Osteoblast (primary cell): ENCODE measurements around the gene FOXI2. TPM values are rescaled to one million over a fixed set of nuclear protein-coding genes. Genes with fewer than 3 reads are reported as not detected.

ENCODE experiments used
- DNase-seq: peaks from one replicate; pipeline ENCODE4 v3.0.0; 2011; ENCODE audit warnings: low spot score, mixed read lengths; ENCODE audit not compliant: insufficient read length; ENCODE audit errors: missing footprints
- H2AFZ ChIP-seq: 2 replicates; pipeline ENCODE4 v1.6.0; 2011; ENCODE audit warnings: mild to moderate bottlenecking, low read length
- H3K27ac ChIP-seq: 2 replicates; pipeline ENCODE4 v1.5.1; 2011; ENCODE audit warnings: mild to moderate bottlenecking, low read depth, low read length, moderate library complexity
- H3K27me3 ChIP-seq: 2 replicates; pipeline ENCODE4 v1.6.0; 2012; ENCODE audit warnings: mild to moderate bottlenecking, control low read depth, inconsistent platforms, low read length, moderate library complexity; ENCODE audit not compliant: insufficient read depth
- H3K36me3 ChIP-seq: 2 replicates; pipeline ENCODE4 v1.5.1; 2011; ENCODE audit warnings: mild to moderate bottlenecking, low read length, control low read depth, moderate library complexity; ENCODE audit not compliant: insufficient read depth
- H3K4me1 ChIP-seq: 2 replicates; pipeline ENCODE4 v1.5.1; 2011; ENCODE audit warnings: mild to moderate bottlenecking, low read length, control low read depth, moderate library complexity; ENCODE audit not compliant: insufficient read depth
- H3K4me2 ChIP-seq: 2 replicates; pipeline ENCODE4 v1.6.0; 2011; ENCODE audit warnings: mild to moderate bottlenecking, low read length; ENCODE audit not compliant: insufficient read depth
- H3K4me3 ChIP-seq: fragments of 200-600 bp; sonication (generic); 3 replicates; pipeline ENCODE4 v1.5.1; 2012; ENCODE audit warnings: mild to moderate bottlenecking, low read length, inconsistent platforms; ENCODE audit not compliant: insufficient read depth
- H3K79me2 ChIP-seq: 2 replicates; pipeline ENCODE4 v1.6.0; 2012; ENCODE audit warnings: mild to moderate bottlenecking, low read length, control low read depth, inconsistent platforms; ENCODE audit not compliant: insufficient read depth
- H3K9me3 ChIP-seq: 2 replicates; pipeline ENCODE4 v1.5.1; 2011; ENCODE audit warnings: low read depth, low read length, control low read depth
- H4K20me1 ChIP-seq: 2 replicates; pipeline ENCODE4 v1.6.0; 2012; ENCODE audit warnings: mild to moderate bottlenecking, low read length, control low read depth; ENCODE audit not compliant: insufficient read depth
- total RNA-seq: library from RNA; depleted of rRNA; stranded (reverse); fragments of >200 nt; gene quantifications from 2 replicates; pipeline ENCODE4 v1.2.3, GENCODE V29; 2012
- TF ChIP-seq, protein P1 (sequence below): IDR thresholded peaks from 2 replicates; pipeline ENCODE4 v1.5.1; 2011; ENCODE audit warnings: mild to moderate bottlenecking, low read depth, low read length, moderate library complexity; ENCODE audit errors: extremely low read depth

The FOXI2 gene
- total RNA-seq, 1 donor, result not detected

DNA sequence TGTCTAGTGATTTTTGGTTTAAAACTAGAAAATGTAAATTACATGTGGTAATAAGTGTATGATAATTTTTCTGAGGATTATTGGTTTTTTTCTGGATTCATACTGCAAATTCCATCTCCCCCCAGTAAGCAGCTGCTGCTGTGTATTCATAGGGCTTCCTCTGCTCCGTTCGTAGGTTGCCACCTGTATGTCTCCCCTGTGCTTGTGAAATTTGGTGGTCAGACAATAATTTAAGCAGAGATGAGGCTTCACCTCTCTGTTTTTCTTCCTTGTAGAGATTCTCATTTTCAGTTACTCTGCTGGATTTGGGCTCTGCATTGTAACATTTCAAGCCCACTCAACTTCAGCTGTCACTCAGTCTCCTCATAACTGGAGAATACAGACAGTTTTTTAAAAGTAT lies 50.9 kb downstream of the FOXI2 start:
- Histone ChIP-seq H2AFZ (no peak overlapping the region), H3K9me3 (no peaks in the 10 kb centered on the region), H3K27me3 (no peaks in the 10 kb centered on the region), H3K79me2 (no peaks in the 10 kb centered on the region), H3K36me3 (no peaks in the 10 kb centered on the region), H3K27ac (no peak overlapping the region), H3K4me1 (no peaks in the 10 kb centered on the region), H3K4me3 (no peak overlapping the region), H4K20me1 (no peaks in the 10 kb centered on the region), H3K4me2 (no peak overlapping the region)
- DNase-seq, result no peak
- TF ChIP-seq, protein P1, sequence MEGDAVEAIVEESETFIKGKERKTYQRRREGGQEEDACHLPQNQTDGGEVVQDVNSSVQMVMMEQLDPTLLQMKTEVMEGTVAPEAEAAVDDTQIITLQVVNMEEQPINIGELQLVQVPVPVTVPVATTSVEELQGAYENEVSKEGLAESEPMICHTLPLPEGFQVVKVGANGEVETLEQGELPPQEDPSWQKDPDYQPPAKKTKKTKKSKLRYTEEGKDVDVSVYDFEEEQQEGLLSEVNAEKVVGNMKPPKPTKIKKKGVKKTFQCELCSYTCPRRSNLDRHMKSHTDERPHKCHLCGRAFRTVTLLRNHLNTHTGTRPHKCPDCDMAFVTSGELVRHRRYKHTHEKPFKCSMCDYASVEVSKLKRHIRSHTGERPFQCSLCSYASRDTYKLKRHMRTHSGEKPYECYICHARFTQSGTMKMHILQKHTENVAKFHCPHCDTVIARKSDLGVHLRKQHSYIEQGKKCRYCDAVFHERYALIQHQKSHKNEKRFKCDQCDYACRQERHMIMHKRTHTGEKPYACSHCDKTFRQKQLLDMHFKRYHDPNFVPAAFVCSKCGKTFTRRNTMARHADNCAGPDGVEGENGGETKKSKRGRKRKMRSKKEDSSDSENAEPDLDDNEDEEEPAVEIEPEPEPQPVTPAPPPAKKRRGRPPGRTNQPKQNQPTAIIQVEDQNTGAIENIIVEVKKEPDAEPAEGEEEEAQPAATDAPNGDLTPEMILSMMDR, result no peak

DNA sequence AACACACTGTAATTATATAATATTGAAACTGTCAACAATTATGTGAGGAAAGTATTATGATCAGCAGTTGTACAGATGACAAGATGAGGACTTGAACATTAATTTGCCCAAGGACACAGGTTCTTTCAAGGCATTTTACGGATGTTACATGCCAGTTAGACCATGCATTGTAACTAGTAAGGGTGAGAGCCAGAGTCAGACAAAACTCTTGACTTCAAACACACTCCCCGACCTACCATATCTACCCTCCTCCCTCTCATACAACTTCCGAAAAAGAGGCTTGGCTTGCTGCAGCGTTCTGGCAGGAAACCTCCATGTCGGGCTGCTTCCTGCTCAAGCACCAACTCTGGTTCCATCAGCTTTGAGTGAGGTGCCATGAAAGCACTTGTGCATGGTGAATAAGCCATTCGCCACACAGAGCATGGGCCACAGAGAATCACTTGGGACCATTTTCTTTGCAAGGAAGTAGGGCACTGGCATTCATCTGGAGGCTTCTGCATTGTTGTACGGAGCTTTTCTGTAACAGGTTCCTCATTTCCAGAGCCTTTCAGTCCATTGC lies 53.2 kb downstream of the FOXI2 start:
- DNase-seq, result no peak
- Histone ChIP-seq H3K9me3 (no peaks in the 10 kb centered on the region), H3K4me1 (no peaks in the 10 kb centered on the region), H3K79me2 (no peaks in the 10 kb centered on the region), H3K27me3 (no peaks in the 10 kb centered on the region), H3K27ac (no peak overlapping the region), H2AFZ (no peak overlapping the region), H4K20me1 (no peaks in the 10 kb centered on the region), H3K4me2 (no peak overlapping the region), H3K36me3 (no peaks in the 10 kb centered on the region), H3K4me3 (no peak overlapping the region)
- TF ChIP-seq, protein P1, result no peak

Other genes with a start within 250 kb of the FOXI2 start
- not detected in 2 replicates for gene NPS, start 187.9 kb upstream of the FOXI2 start, total RNA-seq
- gene CLRN3, start 155.8 kb downstream of the FOXI2 start, total RNA-seq, result not detected in 2 replicates
- 5.9 and 9.0 TPM in 2 replicates for gene PTPRE, start 169.9 kb downstream of the FOXI2 start, total RNA-seq